Measurements from ENCODE around the gene PYGO2.
"Not testable (repeated sequence)": the region's sequence is repeated elsewhere in the genome, so short reads cannot be mapped to it uniquely, and the experiment has no call there.

PYGO2 gene

DNA sequence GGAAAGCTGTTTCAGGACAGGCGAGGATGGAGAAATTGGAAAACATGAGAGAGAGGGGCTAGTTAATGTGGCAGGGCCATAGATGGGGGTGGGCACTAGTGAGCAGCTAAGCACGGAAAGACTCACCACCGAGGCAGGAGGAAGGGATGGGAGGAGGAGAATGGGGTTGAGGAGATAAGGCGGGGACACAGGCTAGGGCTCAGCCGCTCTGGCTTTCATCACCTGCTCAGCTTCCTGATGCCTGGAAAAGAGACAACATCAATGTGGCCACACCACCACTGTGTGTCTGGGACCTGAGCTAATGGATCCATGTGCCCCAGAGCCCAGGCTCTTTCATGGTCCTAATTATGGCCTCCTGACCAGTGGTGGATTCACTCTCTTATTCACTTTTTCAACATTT lies 52.6 kb downstream of the PYGO2 start:
- DNase-seq (ENCODE audit: low read depth in 2 of 2) = no peak

DNA sequence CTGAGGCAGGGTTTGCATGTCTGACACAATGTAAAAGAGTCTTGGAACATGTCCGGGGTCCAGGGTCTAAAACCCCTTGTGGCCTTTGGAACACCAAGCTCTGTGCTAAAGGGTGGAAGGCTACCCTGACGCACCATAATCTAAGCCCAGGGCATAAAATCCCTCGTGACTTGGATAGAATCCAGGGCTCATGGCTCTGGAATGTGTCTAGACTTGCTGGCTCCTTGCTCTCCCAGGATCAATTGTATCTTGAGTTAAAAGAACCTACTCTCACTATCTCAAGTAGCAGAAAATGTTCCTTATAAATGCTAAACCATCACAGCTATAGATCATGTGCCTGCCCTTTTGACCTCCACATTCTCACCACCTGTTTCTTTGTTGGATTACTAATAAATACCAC lies 53.5 kb downstream of the PYGO2 start:
- DNase-seq (ENCODE audit: low read depth in 2 of 2) = not testable (repeated sequence)

All from fibroblast of skin of left quadriceps (primary cell).